AG09319 (cell line): ENCODE measurements around the gene ADAMTS8.

Experiments used
- DNase-seq: peaks from one replicate; pipeline ENCODE4 v3.0.0-alpha.2; 2010; ENCODE audit warnings: low read depth; ENCODE audit errors: extremely low read depth
- TF ChIP-seq, protein P1 (sequence below): IDR thresholded peaks from 2 replicates; pipeline ENCODE4 v1.5.1; 2011; ENCODE audit warnings: low read depth, mild to moderate bottlenecking, inconsistent platforms, low read length, moderate library complexity

ADAMTS8 gene

GRCh38 chr11:130390071-130390758 is 38.2 kb downstream of the ADAMTS8 start:
- DNase-seq = peak; percentile 48
- TF ChIP-seq, protein P1, sequence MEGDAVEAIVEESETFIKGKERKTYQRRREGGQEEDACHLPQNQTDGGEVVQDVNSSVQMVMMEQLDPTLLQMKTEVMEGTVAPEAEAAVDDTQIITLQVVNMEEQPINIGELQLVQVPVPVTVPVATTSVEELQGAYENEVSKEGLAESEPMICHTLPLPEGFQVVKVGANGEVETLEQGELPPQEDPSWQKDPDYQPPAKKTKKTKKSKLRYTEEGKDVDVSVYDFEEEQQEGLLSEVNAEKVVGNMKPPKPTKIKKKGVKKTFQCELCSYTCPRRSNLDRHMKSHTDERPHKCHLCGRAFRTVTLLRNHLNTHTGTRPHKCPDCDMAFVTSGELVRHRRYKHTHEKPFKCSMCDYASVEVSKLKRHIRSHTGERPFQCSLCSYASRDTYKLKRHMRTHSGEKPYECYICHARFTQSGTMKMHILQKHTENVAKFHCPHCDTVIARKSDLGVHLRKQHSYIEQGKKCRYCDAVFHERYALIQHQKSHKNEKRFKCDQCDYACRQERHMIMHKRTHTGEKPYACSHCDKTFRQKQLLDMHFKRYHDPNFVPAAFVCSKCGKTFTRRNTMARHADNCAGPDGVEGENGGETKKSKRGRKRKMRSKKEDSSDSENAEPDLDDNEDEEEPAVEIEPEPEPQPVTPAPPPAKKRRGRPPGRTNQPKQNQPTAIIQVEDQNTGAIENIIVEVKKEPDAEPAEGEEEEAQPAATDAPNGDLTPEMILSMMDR = peak; percentile 74

- TF ChIP-seq, protein P1 = no peak
- DNase-seq = no peak
These were observed 39.0 kb downstream of the ADAMTS8 start for GRCh38 chr11:130389335-130389935.

GRCh38 chr11:130388607-130389205 is 39.7 kb downstream of the ADAMTS8 start:
- TF ChIP-seq, protein P1 = no peak
- no peak for DNase-seq

DNA sequence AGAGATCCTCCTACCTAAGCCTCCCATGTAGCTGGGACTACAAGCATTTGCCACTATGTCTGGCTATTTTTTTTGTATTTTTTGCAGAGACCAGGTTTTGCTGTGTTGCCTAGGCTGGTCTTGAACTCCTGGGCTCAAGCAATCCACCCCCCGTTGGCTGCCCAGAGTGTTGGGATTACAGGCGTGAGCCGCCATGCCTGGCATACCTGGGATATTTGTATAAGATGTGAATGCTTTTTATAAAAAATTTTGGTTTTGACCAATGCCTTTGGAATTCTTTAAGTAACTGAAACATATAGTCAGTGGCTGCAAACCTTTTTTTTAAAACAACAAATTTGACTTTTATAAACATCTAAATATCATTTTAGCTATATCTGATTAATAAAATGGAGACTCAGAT is 42.4 kb downstream of the ADAMTS8 start:
- TF ChIP-seq, protein P1 = no peak

DNA sequence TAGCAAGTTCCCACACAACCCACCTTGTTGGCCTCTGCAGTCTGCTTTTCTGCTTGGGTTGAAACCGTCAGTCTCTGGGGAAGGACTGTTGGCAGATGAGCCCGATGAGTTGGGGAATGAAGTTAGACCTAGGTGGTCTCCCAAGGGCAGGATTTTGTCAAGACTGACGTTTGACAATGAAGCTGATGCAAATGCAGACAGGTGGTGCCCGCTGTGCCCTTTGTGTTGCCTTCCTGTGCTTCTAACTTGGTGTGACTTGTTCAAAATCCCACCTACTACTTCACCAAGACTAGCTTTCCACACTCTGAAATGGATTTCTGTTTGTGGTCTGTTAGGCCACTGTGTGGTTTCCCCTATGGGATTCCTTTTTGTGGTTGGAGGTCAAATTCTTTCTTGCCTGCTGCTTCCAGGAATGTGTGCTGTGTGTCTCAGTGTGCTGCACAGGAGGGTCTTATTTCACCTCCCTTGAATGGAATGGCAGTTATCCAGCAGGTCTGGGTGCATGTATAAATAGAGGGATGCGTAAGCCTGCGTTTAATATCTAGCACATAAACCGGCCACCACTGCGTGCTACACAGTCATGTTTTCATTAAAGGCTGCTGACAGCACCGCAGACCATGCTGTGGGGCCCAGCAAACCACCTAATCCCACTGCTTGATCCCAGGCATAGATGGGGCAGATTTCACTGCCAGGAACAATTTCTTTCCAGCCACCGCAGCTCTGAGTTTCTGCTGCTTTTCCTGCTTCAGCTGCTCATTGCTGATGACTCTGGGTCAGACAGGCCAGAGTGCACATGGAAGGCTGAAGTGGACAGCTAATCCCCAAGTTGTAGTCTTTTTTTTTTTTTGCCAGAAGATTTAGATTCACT is 44.8 kb downstream of the ADAMTS8 start:
- no peak for DNase-seq
- TF ChIP-seq, protein P1 = no peak

More for the DNA sequence above, 42.4 kb downstream of the ADAMTS8 start:
- DNase-seq = no peak

- TF ChIP-seq, protein P1 = no peak
- DNase-seq = no peak
These were observed 47.1 kb downstream of the ADAMTS8 start for GRCh38 chr11:130381317-130381716.

- DNase-seq = no peak
These were observed 47.6 kb downstream of the ADAMTS8 start for GRCh38 chr11:130380778-130381177.

More at GRCh38 chr11:130380778-130381177, 47.6 kb downstream of the ADAMTS8 start:
- TF ChIP-seq, protein P1 = no peak
